ENCODE data around the gene FLNB.

Gene FLNB

GRCh38 chr3:57961828-57962447 lies 46.3 kb upstream of the FLNB start:
- POLR2A ChIA-PET (ENCODE audit: low non-redundant PET), result no interaction called here
- no peak for DNase-seq (ENCODE audit: low spot score)
- CTCF ChIA-PET, result interaction anchor here (0.6 to 0.8 kb wide), 2 partner anchors 21 to 216 kb away, joined by 3 read pairs; no protein-coding TSS in a partner anchor
- TF ChIP-seq, protein P1, sequence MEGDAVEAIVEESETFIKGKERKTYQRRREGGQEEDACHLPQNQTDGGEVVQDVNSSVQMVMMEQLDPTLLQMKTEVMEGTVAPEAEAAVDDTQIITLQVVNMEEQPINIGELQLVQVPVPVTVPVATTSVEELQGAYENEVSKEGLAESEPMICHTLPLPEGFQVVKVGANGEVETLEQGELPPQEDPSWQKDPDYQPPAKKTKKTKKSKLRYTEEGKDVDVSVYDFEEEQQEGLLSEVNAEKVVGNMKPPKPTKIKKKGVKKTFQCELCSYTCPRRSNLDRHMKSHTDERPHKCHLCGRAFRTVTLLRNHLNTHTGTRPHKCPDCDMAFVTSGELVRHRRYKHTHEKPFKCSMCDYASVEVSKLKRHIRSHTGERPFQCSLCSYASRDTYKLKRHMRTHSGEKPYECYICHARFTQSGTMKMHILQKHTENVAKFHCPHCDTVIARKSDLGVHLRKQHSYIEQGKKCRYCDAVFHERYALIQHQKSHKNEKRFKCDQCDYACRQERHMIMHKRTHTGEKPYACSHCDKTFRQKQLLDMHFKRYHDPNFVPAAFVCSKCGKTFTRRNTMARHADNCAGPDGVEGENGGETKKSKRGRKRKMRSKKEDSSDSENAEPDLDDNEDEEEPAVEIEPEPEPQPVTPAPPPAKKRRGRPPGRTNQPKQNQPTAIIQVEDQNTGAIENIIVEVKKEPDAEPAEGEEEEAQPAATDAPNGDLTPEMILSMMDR (conservative IDR thresholded peaks at IDR 0.05; ENCODE audit: low read depth), result no peak; the same call in 1 of the 2 replicates
- peak overlapping the region; percentile 80 for H3K27ac ChIP-seq

DNA sequence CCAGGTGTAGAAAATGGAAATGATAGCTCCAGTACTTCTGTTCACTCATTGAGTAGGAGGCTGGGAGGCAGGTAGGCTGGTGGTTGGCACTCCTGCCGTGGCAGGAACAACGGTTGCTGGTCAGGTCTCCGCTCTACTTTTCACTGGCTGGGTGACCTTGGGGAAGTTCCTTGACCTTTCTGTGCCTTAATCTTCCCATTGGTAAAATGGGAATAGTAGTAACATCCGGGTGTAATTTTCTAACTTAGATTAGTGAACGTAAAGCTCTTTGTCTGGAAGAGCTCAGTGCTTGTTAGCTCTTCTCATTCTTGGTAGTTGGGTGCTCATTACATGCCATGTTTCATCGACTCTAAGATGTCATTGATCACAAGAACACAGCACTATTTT lies 45.8 kb upstream of the FLNB start:
- POLR2A ChIA-PET (ENCODE audit: low non-redundant PET), result no interaction called here
- CTCF ChIA-PET, result interaction anchor here (0.6 to 0.8 kb wide), 2 partner anchors 21 to 216 kb away, joined by 3 read pairs; no protein-coding TSS in a partner anchor
- TF ChIP-seq, protein P1 (conservative IDR thresholded peaks at IDR 0.05; ENCODE audit: low read depth), result no peak

GRCh38 chr3:57963811-57964346 lies 44.3 kb upstream of the FLNB start:
- no peak for DNase-seq (ENCODE audit: low spot score)
- H3K27ac ChIP-seq, result peak overlapping the region; percentile 73
- CTCF ChIA-PET, result no interaction called here
- POLR2A ChIA-PET (ENCODE audit: low non-redundant PET), result interaction anchor here (0.5 kb wide), 1 partner anchor 30 kb away, joined by 3 read pairs; no protein-coding TSS in a partner anchor
- TF ChIP-seq, protein P1 (conservative IDR thresholded peaks at IDR 0.05; ENCODE audit: low read depth), result no peak

More for the DNA sequence above, 45.8 kb upstream of the FLNB start:
- peak overlapping the region; percentile 80 for H3K27ac ChIP-seq
- no peak for DNase-seq (ENCODE audit: low spot score)

DNA sequence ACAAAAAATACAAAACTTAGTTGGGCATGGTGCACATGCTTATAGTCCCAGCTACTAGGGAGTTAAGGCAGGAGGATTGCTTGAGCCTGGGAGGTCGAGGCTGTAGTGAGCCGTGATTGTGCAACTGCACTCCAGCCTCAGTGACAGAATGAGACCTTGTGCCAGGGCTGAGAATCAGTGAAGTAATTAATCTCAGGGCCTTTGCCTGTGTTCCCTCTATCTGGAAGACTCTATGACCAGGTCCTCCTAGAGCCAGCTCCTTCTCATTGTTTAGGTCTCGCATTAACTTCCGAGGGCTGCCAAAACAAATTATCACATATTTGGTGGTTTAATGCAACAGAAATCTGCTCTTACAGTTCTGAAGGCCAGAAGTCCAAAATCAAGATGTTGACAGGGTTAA lies 41.4 kb upstream of the FLNB start:
- DNase-seq (ENCODE audit: low spot score), result no peak
- TF ChIP-seq, protein P1 (conservative IDR thresholded peaks at IDR 0.05; ENCODE audit: low read depth), result no peak
- ChIA-PET POLR2A (ENCODE audit: low non-redundant PET) (no interaction called here), CTCF (no interaction called here)
- peak overlapping the region; percentile 39; the same call in 1 of the 2 replicates for H3K27ac ChIP-seq

- ChIA-PET POLR2A (ENCODE audit: low non-redundant PET) (no interaction called here), CTCF (no interaction called here)
- H3K27ac ChIP-seq, result peak overlapping the region; percentile 51; the same call in 1 of the 2 replicates
- DNase-seq (ENCODE audit: low spot score), result no peak
- TF ChIP-seq, protein P1 (conservative IDR thresholded peaks at IDR 0.05; ENCODE audit: low read depth), result no peak
Observed at GRCh38 chr3:57967590-57967989, 40.6 kb upstream of the FLNB start.

DNA sequence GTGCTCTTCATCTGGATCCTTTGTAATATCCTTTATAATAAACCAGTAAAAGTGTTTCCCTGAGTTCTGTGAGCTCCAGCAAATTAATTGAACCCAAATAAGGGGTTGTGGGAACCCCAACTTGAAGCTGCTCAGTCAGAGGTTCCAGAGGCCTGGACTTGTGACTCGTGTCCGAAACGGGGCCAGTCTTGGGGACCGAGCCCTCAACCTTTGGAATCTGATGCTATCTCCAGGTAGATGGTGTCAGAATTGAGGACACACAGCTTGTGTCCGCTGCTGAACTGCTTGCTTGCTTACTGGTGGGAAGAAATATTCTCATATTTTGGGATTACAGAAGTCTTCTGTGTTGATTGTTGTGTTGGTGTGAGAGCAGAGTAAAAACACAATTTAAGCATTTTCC lies 39.7 kb upstream of the FLNB start:
- no peak for DNase-seq (ENCODE audit: low spot score)
- ChIA-PET CTCF (no interaction called here), POLR2A (ENCODE audit: low non-redundant PET) (no interaction called here)
- peak overlapping the region; percentile 51 for H3K27ac ChIP-seq
- TF ChIP-seq, protein P1 (conservative IDR thresholded peaks at IDR 0.05; ENCODE audit: low read depth), result no peak
